ENCODE measurements around the gene UTP14A.

The UTP14A gene

GRCh38 chrX:129939986-129940385 lies 34.0 kb downstream of the UTP14A start:
- no peak for DNase-seq (ENCODE audit: extremely low spot score, insufficient read length, low read depth)
- FAIRE-seq: no peak

- no peak for FAIRE-seq
- DNase-seq (ENCODE audit: extremely low spot score, insufficient read length, low read depth): no peak
Measured at GRCh38 chrX:129940721-129941120, 34.8 kb downstream of the UTP14A start.

- DNase-seq (ENCODE audit: extremely low spot score, insufficient read length, low read depth) (no peak), FAIRE-seq (no peak)
Measured at GRCh38 chrX:129945131-129945530, 39.2 kb downstream of the UTP14A start.

- FAIRE-seq: no peak
- no peak for DNase-seq (ENCODE audit: extremely low spot score, insufficient read length, low read depth)
Measured at GRCh38 chrX:129953334-129953648, 47.3 kb downstream of the UTP14A start.

GRCh38 chrX:129953881-129954280 lies 47.9 kb downstream of the UTP14A start:
- FAIRE-seq (no peak), DNase-seq (ENCODE audit: extremely low spot score, insufficient read length, low read depth) (no peak)

- no peak for DNase-seq (ENCODE audit: extremely low spot score, insufficient read length, low read depth)
- FAIRE-seq: no peak
Measured at GRCh38 chrX:129954804-129955203, 48.8 kb downstream of the UTP14A start.

GRCh38 chrX:129955682-129956081 lies 49.7 kb downstream of the UTP14A start:
- FAIRE-seq: no peak
- DNase-seq (ENCODE audit: extremely low spot score, insufficient read length, low read depth): no peak

- FAIRE-seq (no peak), DNase-seq (ENCODE audit: extremely low spot score, insufficient read length, low read depth) (no peak)
Measured at GRCh38 chrX:129956145-129956544, 50.2 kb downstream of the UTP14A start.

- FAIRE-seq: no peak
- DNase-seq (ENCODE audit: extremely low spot score, insufficient read length, low read depth): no peak
Measured at GRCh38 chrX:129956765-129957164, 50.8 kb downstream of the UTP14A start.

- DNase-seq (ENCODE audit: extremely low spot score, insufficient read length, low read depth) (peak; percentile 46), FAIRE-seq (peak; percentile 98)
Measured at GRCh38 chrX:129957241-129958082, 51.5 kb downstream of the UTP14A start.

GRCh38 chrX:129958083-129958465 lies 52.1 kb downstream of the UTP14A start:
- FAIRE-seq (peak; percentile 50), DNase-seq (ENCODE audit: extremely low spot score, insufficient read length, low read depth) (no peak)

GRCh38 chrX:129958814-129959492 lies 53.0 kb downstream of the UTP14A start:
- DNase-seq (ENCODE audit: extremely low spot score, insufficient read length, low read depth) (no peak), FAIRE-seq (no peak)

- no peak for FAIRE-seq
- no peak for DNase-seq (ENCODE audit: extremely low spot score, insufficient read length, low read depth)
Measured at GRCh38 chrX:129959493-129959832, 53.5 kb downstream of the UTP14A start.

- FAIRE-seq (peak; percentile 96), DNase-seq (ENCODE audit: extremely low spot score, insufficient read length, low read depth) (peak; percentile 64)
Measured at GRCh38 chrX:129961180-129962083, 55.5 kb downstream of the UTP14A start.

GRCh38 chrX:129963729-129964128 lies 57.8 kb downstream of the UTP14A start:
- no peak for FAIRE-seq
- no peak for DNase-seq (ENCODE audit: extremely low spot score, insufficient read length, low read depth)

- DNase-seq (ENCODE audit: extremely low spot score, insufficient read length, low read depth): no peak
- FAIRE-seq: no peak
Measured at GRCh38 chrX:129965166-129965565, 59.2 kb downstream of the UTP14A start.

- DNase-seq (ENCODE audit: extremely low spot score, insufficient read length, low read depth) (no peak), FAIRE-seq (no peak)
Measured at GRCh38 chrX:129968968-129969367, 63.0 kb downstream of the UTP14A start.

GRCh38 chrX:129976441-129976840 lies 70.5 kb downstream of the UTP14A start:
- FAIRE-seq: no peak

More at GRCh38 chrX:129976441-129976840, 70.5 kb downstream of the UTP14A start:
- no peak for DNase-seq (ENCODE audit: extremely low spot score, insufficient read length, low read depth)

All from GM18507 (cell line).